Type B pancreatic cell (in vitro differentiated cells): ENCODE measurements around the gene GATA6. TPM values are rescaled to one million over a fixed set of nuclear protein-coding genes. Genes with fewer than 3 reads are reported as not detected.

ENCODE experiments used
- DNase-seq: peaks from one replicate; pipeline ENCODE4 v3.0.0; 2021; ENCODE audit warnings: mixed read lengths; ENCODE audit not compliant: unreplicated experiment; ENCODE audit errors: extremely low spot score
- H3K27ac Mint-ChIP-seq: 2 replicates; pipeline ENCODE4 v1.8.0; 2021; ENCODE audit warnings: mild to moderate bottlenecking, mixed read lengths
- H3K27me3 Mint-ChIP-seq: 2 replicates; pipeline ENCODE4 v1.8.0; 2021; ENCODE audit warnings: mixed read lengths
- H3K36me3 Mint-ChIP-seq: 2 replicates; pipeline ENCODE4 v1.8.0; 2021; ENCODE audit warnings: mixed read lengths
- H3K4me1 Mint-ChIP-seq: one replicate; pipeline ENCODE4 v1.8.0; 2021; ENCODE audit warnings: mixed read lengths; ENCODE audit not compliant: unreplicated experiment
- H3K4me3 Mint-ChIP-seq: 2 replicates; pipeline ENCODE4 v1.8.0; 2021; ENCODE audit warnings: mild to moderate bottlenecking, mixed read lengths
- H3K9me3 Mint-ChIP-seq: 2 replicates; pipeline ENCODE4 v1.8.0; 2021; ENCODE audit warnings: mixed read lengths
- CTCF ChIP-seq: fragments of 200-600 bp; sonication (generic); conservative IDR thresholded peaks from 2 replicates; pipeline ENCODE4 v1.5.0; 2021; ENCODE audit warnings: antibody characterized with exemption, mild to moderate bottlenecking
- total RNA-seq: library from RNA; stranded (reverse); gene quantifications from 2 replicates; pipeline ENCODE4 v1.2.1, GENCODE V29; 2021; ENCODE audit warnings: low replicate concordance

The GATA6 gene
- total RNA-seq, 1 donor from 2014 or later, result 37.7 TPM

DNA sequence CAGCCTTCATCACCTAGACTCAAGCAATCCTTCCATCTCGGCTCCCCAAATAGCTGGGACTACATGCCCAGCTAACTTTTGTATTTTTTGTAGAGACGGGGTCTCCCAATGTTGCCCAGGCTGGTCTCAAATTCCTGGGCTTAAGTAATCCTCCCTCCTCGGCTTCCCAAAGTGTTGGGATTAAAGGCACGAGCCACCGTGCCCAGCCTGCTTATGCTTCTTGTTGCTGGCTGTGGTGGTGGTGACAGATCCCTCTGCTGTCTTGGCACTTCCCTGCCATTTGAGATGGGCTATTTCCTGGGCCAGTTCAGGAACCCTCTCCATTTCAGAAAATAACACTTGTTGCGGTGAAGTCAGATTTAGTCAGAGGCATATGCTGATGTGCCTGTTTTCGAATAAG lies 28.8 kb downstream of the GATA6 start:
- Mint-ChIP-seq H3K4me3 (no peak overlapping the region), H3K27ac (no peak overlapping the region), H3K9me3 (no peaks in the 10 kb centered on the region), H3K36me3 (peaks cover 9% of the 10 kb centered on the region), H3K4me1 (peaks cover 21% of the 10 kb centered on the region), H3K27me3 (peaks cover 14% of the 10 kb centered on the region)
- DNase-seq, result no peak
- TF ChIP-seq CTCF, result no peak

GRCh38 chr18:22199005-22199404 lies 29.6 kb downstream of the GATA6 start:
- H3K4me3 Mint-ChIP-seq, result no peak overlapping the region
- no peak for DNase-seq
- H3K27me3 Mint-ChIP-seq, result peaks cover 9% of the 10 kb centered on the region
- H3K4me1 Mint-ChIP-seq, result peaks cover 23% of the 10 kb centered on the region
- no peak for TF ChIP-seq CTCF
- peaks cover 9% of the 10 kb centered on the region for H3K36me3 Mint-ChIP-seq
- H3K27ac Mint-ChIP-seq, result no peak overlapping the region
- no peaks in the 10 kb centered on the region for H3K9me3 Mint-ChIP-seq

GRCh38 chr18:22200611-22201225 lies 31.3 kb downstream of the GATA6 start:
- Mint-ChIP-seq H3K27me3 (peaks cover 9% of the 10 kb centered on the region), H3K4me1 (peaks cover 16% of the 10 kb centered on the region), H3K36me3 (peaks cover 9% of the 10 kb centered on the region), H3K4me3 (no peak overlapping the region), H3K27ac (no peak overlapping the region), H3K9me3 (no peaks in the 10 kb centered on the region)
- no peak for DNase-seq
- no peak for TF ChIP-seq CTCF

DNA sequence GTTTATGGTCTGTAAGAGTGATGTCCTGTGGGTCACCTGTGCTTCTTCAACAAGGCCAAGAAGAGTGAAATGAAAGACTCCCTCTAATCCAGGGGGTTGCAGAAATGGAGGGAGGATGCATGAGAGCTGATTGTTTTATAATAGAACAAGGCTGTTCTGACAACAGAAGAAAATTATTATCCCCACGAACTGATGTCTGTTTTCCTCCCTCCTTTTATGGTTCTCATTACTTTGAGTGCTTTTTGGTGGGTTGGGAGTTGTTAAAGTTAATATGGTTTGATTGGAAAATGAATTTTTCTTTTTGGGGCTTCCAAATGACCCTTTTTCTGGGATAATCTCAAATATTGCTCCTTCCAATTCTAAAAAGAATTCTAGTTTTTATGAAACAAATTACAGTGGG lies 33.6 kb downstream of the GATA6 start:
- no peak overlapping the region for H3K27ac Mint-ChIP-seq
- H3K4me3 Mint-ChIP-seq, result no peak overlapping the region
- peaks cover 9% of the 10 kb centered on the region for H3K36me3 Mint-ChIP-seq
- no peak for TF ChIP-seq CTCF
- no peak for DNase-seq
- H3K9me3 Mint-ChIP-seq, result no peaks in the 10 kb centered on the region
- H3K27me3 Mint-ChIP-seq, result peaks cover 9% of the 10 kb centered on the region
- H3K4me1 Mint-ChIP-seq, result peaks cover 16% of the 10 kb centered on the region

- peaks cover 11% of the 10 kb centered on the region for H3K27me3 Mint-ChIP-seq
- H3K27ac Mint-ChIP-seq, result no peak overlapping the region
- peaks cover 9% of the 10 kb centered on the region for H3K36me3 Mint-ChIP-seq
- TF ChIP-seq CTCF, result no peak
- peaks cover 16% of the 10 kb centered on the region for H3K4me1 Mint-ChIP-seq
- H3K9me3 Mint-ChIP-seq, result no peaks in the 10 kb centered on the region
- H3K4me3 Mint-ChIP-seq, result no peak overlapping the region
- no peak for DNase-seq
Measured at GRCh38 chr18:22203536-22204213, 34.3 kb downstream of the GATA6 start.
